Measurements from ENCODE around the gene CNTN5. TPM values are rescaled to one million over a fixed set of nuclear protein-coding genes. Genes with fewer than 3 reads are reported as not detected.

CNTN5 gene
- total RNA-seq, 3 donors from 2014 or later (not counting 1 experiment from before 2014, with no cell fraction given) = not detected

DNA sequence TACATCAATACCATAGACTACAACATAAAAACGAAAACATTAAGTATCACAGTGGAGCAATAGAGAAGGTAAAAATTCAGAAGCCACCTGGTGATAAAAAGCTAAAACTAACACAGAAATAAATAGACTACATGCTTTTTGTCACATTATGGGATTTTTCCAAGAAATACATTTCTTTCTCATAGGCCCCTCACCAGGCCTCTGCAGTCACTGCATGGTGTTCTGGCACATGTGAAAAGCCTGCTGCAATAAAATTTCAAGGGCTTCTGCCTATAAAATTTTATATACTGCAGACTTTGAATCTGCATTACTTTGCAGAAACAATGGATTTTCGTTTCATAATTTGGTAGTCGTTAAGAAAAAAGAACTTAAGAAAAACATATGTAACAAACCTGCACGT, 655.5 kb downstream of the CNTN5 start:
- H3K4me3 Mint-ChIP-seq = no peak overlapping the region
- no peaks in the 10 kb centered on the region for H3K4me1 Mint-ChIP-seq
- no peaks in the 10 kb centered on the region for H3K4me1 ChIP-seq (ENCODE audit: control insufficient read depth, insufficient read depth, low read length)
- no peak overlapping the region for H3K4me3 ChIP-seq (ENCODE audit: low read length)
- no peaks in the 10 kb centered on the region for H3K36me3 ChIP-seq (ENCODE audit: control insufficient read depth, insufficient read depth, low read length)
- no peak overlapping the region for H3K27ac Mint-ChIP-seq
- no peaks in the 10 kb centered on the region for H3K27me3 ChIP-seq (ENCODE audit: control insufficient read depth, insufficient read depth, low read length)
- H3K27me3 Mint-ChIP-seq (ENCODE audit: low read depth in 2 of 2) = no peaks in the 10 kb centered on the region
- no peak overlapping the region for H3K27ac ChIP-seq (ENCODE audit: low read length)
- ATAC-seq (no peak), DNase-seq (no peak)
- no CpG with 5 or more reads among the region's 4 CpGs for WGBS (ENCODE audit: insufficient coverage)
- TF ChIP-seq, protein P1, sequence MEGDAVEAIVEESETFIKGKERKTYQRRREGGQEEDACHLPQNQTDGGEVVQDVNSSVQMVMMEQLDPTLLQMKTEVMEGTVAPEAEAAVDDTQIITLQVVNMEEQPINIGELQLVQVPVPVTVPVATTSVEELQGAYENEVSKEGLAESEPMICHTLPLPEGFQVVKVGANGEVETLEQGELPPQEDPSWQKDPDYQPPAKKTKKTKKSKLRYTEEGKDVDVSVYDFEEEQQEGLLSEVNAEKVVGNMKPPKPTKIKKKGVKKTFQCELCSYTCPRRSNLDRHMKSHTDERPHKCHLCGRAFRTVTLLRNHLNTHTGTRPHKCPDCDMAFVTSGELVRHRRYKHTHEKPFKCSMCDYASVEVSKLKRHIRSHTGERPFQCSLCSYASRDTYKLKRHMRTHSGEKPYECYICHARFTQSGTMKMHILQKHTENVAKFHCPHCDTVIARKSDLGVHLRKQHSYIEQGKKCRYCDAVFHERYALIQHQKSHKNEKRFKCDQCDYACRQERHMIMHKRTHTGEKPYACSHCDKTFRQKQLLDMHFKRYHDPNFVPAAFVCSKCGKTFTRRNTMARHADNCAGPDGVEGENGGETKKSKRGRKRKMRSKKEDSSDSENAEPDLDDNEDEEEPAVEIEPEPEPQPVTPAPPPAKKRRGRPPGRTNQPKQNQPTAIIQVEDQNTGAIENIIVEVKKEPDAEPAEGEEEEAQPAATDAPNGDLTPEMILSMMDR (IDR thresholded peaks at IDR 0.05) = no peak
- intact Hi-C loops (cut with micrococcal nuclease) = no loop called here
- H3K9me3 Mint-ChIP-seq = peaks cover 8 to 18% of the 10 kb centered on the region in 2 donors
- peaks cover 10% of the 10 kb centered on the region for H3K36me3 Mint-ChIP-seq
- H3K9me3 ChIP-seq (ENCODE audit: control insufficient read depth, insufficient read depth, low read length) = no peaks in the 10 kb centered on the region

DNA sequence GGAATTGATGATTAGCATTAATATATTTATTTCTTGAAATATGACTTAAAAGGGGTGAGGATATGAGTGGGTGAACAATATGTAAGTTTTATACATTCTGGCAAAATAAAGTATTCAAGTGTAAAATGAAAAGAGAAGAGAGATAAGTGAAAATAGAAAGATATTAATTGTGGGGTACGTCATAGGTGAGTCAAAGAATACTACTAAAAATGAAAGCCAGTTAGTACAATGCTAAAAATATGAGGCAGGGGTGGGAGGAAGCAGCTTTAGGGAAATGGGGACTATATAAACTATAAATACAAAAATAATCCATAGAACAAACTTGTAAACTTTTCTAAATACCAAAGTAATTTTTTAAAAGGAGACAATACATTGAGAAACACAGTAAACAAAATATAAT, 661.4 kb downstream of the CNTN5 start:
- DNase-seq (no peak), ATAC-seq (no peak)
- H3K27me3 ChIP-seq (ENCODE audit: control insufficient read depth, insufficient read depth, low read length) = no peaks in the 10 kb centered on the region
- H3K4me1 ChIP-seq (ENCODE audit: control insufficient read depth, insufficient read depth, low read length) = no peaks in the 10 kb centered on the region
- no peaks in the 10 kb centered on the region for H3K4me1 Mint-ChIP-seq
- intact Hi-C loops (cut with micrococcal nuclease) = no loop called here
- H3K27me3 Mint-ChIP-seq (ENCODE audit: low read depth in 2 of 2) = no peaks in the 10 kb centered on the region
- no peaks in the 10 kb centered on the region for H3K36me3 Mint-ChIP-seq
- H3K4me3 ChIP-seq (ENCODE audit: low read length) = no peak overlapping the region
- no peaks in the 10 kb centered on the region for H3K36me3 ChIP-seq (ENCODE audit: control insufficient read depth, insufficient read depth, low read length)
- TF ChIP-seq, protein P1 (IDR thresholded peaks at IDR 0.05) = no peak
- no peak overlapping the region for H3K27ac Mint-ChIP-seq
- H3K4me3 Mint-ChIP-seq = no peak overlapping the region
- H3K27ac ChIP-seq (ENCODE audit: low read length) = no peak overlapping the region
- peaks cover 14 to 19% of the 10 kb centered on the region in 2 donors for H3K9me3 Mint-ChIP-seq
- WGBS (ENCODE audit: insufficient coverage) = 89% methylated on average over 1 of the region's 1 CpG
- H3K9me3 ChIP-seq (ENCODE audit: control insufficient read depth, insufficient read depth, low read length) = no peaks in the 10 kb centered on the region

DNA sequence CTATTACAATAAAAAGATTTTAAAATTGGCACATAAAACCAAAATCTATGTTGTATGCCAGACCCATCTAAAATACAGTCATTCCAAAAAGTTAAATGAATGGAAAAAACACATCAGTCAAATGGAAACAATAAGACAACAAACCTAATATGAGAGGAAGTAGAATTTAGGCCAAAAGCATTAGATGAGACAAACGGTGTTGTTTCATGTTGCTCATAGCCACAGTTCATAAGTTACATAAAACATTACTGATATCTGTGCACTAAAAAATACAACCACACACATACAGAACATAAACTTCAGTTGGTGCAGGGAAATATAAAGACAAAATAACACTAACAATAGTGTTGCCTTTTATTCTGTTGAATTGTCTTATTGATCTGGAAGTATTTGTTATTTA, 661.9 kb downstream of the CNTN5 start:
- Histone ChIP-seq H3K27me3 (ENCODE audit: control insufficient read depth, insufficient read depth, low read length) (no peaks in the 10 kb centered on the region), H3K36me3 (ENCODE audit: control insufficient read depth, insufficient read depth, low read length) (no peaks in the 10 kb centered on the region), H3K27ac (ENCODE audit: low read length) (no peak overlapping the region), H3K4me3 (ENCODE audit: low read length) (no peak overlapping the region), H3K4me1 (ENCODE audit: control insufficient read depth, insufficient read depth, low read length) (no peaks in the 10 kb centered on the region), H3K9me3 (ENCODE audit: control insufficient read depth, insufficient read depth, low read length) (no peaks in the 10 kb centered on the region)
- no peak for DNase-seq
- 57% methylated on average over 1 of the region's 1 CpG for WGBS (ENCODE audit: insufficient coverage)
- intact Hi-C loops (cut with micrococcal nuclease) = no loop called here
- H3K4me1 Mint-ChIP-seq = no peaks in the 10 kb centered on the region
- no peaks in the 10 kb centered on the region for H3K27me3 Mint-ChIP-seq (ENCODE audit: low read depth in 2 of 2)
- H3K4me3 Mint-ChIP-seq = no peak overlapping the region
- H3K9me3 Mint-ChIP-seq = peaks cover 14 to 19% of the 10 kb centered on the region in 2 donors
- TF ChIP-seq, protein P1 (IDR thresholded peaks at IDR 0.05) = no peak
- no peak overlapping the region for H3K27ac Mint-ChIP-seq
- no peaks in the 10 kb centered on the region for H3K36me3 Mint-ChIP-seq
- no peak for ATAC-seq

DNA sequence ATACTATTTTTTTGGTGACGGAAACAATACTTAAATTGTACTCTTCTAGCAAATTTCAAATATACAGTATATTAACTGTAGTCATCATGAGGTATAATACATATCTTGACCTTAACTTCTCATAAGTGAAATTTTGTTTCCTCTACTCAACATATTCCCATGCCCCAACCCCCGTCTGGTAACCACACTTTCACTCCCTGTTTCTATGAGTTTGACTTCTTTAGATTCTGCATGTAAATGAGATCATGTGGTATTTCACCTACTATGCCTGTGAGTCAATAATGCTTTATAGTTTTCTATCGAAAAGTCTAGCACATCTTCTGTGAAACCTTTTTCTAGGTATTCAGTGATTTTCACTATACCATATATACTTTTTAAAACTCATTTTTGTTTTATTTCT, 663.2 kb downstream of the CNTN5 start:
- no CpG with 5 or more reads among the region's 3 CpGs for WGBS (ENCODE audit: insufficient coverage)
- H3K4me1 Mint-ChIP-seq = no peaks in the 10 kb centered on the region
- no peak overlapping the region for H3K4me3 ChIP-seq (ENCODE audit: low read length)
- no peaks in the 10 kb centered on the region for H3K9me3 ChIP-seq (ENCODE audit: control insufficient read depth, insufficient read depth, low read length)
- intact Hi-C loops (cut with micrococcal nuclease) = no loop called here
- no peaks in the 10 kb centered on the region for H3K36me3 Mint-ChIP-seq
- peaks cover 11 to 17% of the 10 kb centered on the region in 2 donors for H3K9me3 Mint-ChIP-seq
- H3K36me3 ChIP-seq (ENCODE audit: control insufficient read depth, insufficient read depth, low read length) = no peaks in the 10 kb centered on the region
- ATAC-seq (no peak), DNase-seq (no peak)
- no peak overlapping the region for H3K27ac ChIP-seq (ENCODE audit: low read length)
- TF ChIP-seq, protein P1 (IDR thresholded peaks at IDR 0.05) = no peak
- H3K27ac Mint-ChIP-seq = no peak overlapping the region
- H3K4me3 Mint-ChIP-seq = no peak overlapping the region
- H3K27me3 ChIP-seq (ENCODE audit: control insufficient read depth, insufficient read depth, low read length) = no peaks in the 10 kb centered on the region
- H3K4me1 ChIP-seq (ENCODE audit: control insufficient read depth, insufficient read depth, low read length) = no peaks in the 10 kb centered on the region
- no peaks in the 10 kb centered on the region for H3K27me3 Mint-ChIP-seq (ENCODE audit: low read depth in 2 of 2)
